ENCODE results near the gene PTGIS. TPM values are rescaled to one million over a fixed set of nuclear protein-coding genes. Genes with fewer than 3 reads are reported as not detected.

Gene PTGIS
- total RNA-seq, 2 experiments from 2014 or later, result 0.04 to 0.08 TPM

DNA sequence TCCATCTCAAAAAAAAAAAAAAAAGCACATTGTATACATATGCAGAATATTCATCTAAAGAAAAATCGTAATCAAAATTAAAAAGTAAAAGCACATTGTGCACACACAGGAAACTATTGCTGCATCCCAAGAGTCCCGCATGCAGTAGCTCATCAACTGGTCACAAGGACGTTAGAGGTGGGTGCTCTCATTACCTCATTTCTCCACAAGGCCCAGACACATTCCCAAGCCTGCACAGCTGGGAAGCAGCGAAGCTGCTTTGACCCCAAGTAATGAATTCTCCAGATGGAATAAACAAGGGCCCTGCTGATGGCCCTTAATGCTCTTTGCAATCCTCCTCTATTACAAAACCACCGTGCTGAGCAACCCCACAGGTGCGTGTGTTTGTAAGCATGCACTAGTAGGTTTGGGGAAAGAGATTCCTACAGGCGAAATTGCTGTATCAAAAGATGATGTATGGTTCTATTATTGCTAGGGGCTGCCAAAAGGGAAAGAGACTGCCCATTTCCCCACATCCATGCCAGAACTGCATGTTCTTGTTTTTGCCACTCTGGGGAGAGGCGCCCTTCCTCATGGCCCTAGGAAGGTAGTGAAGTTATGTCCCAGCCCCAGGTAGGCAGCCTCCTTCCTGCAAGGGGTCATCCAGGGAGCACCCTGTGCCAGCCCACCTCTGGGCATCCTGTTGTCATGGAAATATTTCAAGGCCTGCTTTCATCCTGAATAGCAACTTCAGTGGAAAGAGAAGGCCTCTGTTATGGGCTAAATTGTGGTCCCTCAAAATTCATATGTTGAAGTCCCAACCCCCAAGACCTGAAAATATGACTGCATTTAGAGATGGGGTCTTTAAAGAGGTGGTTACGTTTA, 34.6 kb upstream of the PTGIS start:
- H3K4me1 Mint-ChIP-seq, result peaks cover 2% of the 10 kb centered on the region
- no peak for DNase-seq
- no peak overlapping the region for H3K4me3 Mint-ChIP-seq
- H3K9me3 Mint-ChIP-seq, result peaks cover 3% of the 10 kb centered on the region
- H3K27ac Mint-ChIP-seq, result no peak overlapping the region
- H3K27me3 Mint-ChIP-seq, result peaks cover 13% of the 10 kb centered on the region
- H3K36me3 Mint-ChIP-seq, result no peaks in the 10 kb centered on the region

- H3K36me3 Mint-ChIP-seq, result peaks cover 6% of the 10 kb centered on the region
- peaks cover 9% of the 10 kb centered on the region for H3K4me1 Mint-ChIP-seq
- no peak overlapping the region for H3K4me3 Mint-ChIP-seq
- peaks cover 4% of the 10 kb centered on the region for H3K9me3 Mint-ChIP-seq
- DNase-seq, result no peak
- no peak overlapping the region for H3K27ac Mint-ChIP-seq
- peaks cover 8% of the 10 kb centered on the region for H3K27me3 Mint-ChIP-seq
Measured at GRCh38 chr20:49601153-49601924, 33.4 kb upstream of the PTGIS start.

DNA sequence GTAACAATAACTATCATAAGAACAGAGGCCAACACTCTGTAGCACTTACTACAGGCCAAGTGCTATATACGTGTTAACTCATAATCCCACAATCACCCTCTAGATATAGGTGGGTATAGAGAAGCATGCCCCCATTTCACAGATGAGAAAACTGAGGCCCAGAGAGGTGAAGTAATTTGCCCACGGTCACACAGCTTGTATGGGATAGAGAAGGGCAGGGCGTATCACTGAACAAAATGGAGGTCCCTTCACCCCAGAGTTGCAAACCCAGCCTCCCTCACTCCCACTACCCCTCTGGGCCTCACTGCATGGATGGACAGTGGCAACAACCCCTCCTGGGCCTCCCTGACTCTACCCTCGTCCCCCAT, 31.8 kb upstream of the PTGIS start:
- Mint-ChIP-seq H3K27me3 (peaks cover under 1% of the 10 kb centered on the region), H3K9me3 (peaks cover 4% of the 10 kb centered on the region), H3K27ac (no peak overlapping the region), H3K4me1 (peaks cover 24% of the 10 kb centered on the region), H3K36me3 (peaks cover 10% of the 10 kb centered on the region), H3K4me3 (no peak overlapping the region)
- DNase-seq, result no peak

DNA sequence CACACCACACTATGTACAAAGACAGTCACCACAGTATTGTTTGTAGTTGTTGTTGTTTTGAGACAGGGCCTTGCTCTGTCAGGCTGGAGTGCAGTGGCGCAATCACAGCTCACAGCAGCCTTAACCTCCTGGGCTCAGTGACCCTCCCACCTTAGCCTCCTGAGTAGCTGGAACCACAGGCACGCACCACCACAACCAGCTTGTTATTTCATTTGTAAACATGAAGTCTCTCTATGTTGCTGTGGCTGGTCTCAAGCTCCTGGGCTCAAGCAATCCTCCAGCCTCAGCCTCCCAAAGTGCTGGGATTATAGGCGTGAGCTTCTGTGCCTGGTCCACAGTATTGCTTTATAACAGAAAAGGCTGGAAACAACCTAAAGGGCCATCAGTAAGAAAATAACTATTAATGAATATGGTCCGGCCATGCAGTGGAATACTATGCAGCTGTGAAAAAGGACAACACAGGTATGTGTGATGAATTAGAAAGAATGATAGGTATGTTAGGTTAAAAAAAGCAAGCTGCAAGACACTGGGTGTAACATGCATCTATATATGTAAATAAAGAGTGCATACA, 30.0 kb upstream of the PTGIS start:
- Mint-ChIP-seq H3K4me1 (peaks cover 40% of the 10 kb centered on the region), H3K27me3 (peaks cover 7% of the 10 kb centered on the region), H3K4me3 (peak overlapping the region; percentile 9), H3K36me3 (peaks cover 13% of the 10 kb centered on the region), H3K9me3 (peaks cover 4% of the 10 kb centered on the region), H3K27ac (no peak overlapping the region)
- DNase-seq, result no peak

DNA sequence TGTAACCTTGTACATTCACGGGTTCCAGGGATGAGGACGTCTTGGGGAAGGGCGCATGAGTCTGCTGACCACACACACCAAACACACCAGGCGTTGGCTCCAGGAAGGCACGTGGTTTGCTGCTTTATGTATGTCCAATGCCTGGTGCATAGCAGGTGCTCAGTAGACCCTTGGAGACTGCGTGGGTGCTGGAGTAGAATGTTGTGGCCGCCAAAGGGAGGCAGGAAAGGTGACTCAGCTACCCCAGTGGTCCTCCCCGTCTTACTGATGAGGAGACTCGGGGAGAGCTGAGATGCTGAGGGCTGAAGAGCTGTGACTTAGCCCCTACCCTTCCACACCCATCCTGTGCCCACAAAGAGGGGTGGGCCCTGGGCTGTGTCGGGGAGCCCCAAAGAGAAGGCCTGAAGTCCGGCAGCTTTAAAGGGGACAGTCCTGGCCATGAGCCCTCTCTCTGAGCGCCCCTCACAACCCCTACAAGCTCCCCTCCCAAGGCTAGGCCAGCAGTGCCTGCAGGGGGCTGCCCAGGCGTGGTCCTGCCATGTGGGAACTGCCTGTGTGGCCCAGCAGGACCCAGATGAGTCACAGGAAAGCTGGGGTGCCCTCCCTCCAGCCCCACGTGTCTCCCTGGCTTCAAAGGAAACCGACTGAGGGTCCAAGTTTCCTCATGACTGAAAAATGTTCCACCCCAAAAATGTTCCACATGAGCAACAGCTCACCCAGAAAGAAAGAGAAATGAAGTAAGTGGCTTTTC, 28.0 kb upstream of the PTGIS start:
- Mint-ChIP-seq H3K9me3 (peaks cover 6% of the 10 kb centered on the region), H3K36me3 (peaks cover 13% of the 10 kb centered on the region), H3K4me3 (peak overlapping the region; percentile 53), H3K27me3 (peaks cover 18% of the 10 kb centered on the region), H3K27ac (peak overlapping the region; percentile 96), H3K4me1 (peaks cover 58% of the 10 kb centered on the region)
- DNase-seq, result peak; percentile 86

DNA sequence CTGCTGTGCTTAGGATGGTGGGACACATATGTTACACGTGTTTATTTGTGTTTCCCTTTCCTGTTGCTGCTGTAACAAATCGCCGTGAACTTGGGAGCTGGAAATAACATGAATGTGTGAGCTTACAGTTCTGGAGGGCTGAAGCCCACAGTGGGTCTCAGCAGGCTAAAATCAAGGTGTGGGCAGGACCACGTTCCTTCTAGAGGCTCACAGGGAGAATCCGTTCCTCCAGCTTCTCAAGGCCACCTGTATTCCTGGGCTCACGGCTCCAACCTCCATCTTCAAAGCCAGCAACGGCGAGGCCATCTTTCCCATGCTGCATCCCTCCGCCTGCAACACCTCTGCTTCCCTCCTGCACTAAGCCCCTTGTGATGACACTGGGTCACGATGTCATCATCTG, 27.4 kb upstream of the PTGIS start:
- DNase-seq, result no peak
- Mint-ChIP-seq H3K4me1 (peaks cover 63% of the 10 kb centered on the region), H3K36me3 (peaks cover 15% of the 10 kb centered on the region), H3K4me3 (peak overlapping the region; percentile 53), H3K9me3 (peaks cover 6% of the 10 kb centered on the region), H3K27me3 (peaks cover 18% of the 10 kb centered on the region), H3K27ac (peak overlapping the region; percentile 96)

DNA sequence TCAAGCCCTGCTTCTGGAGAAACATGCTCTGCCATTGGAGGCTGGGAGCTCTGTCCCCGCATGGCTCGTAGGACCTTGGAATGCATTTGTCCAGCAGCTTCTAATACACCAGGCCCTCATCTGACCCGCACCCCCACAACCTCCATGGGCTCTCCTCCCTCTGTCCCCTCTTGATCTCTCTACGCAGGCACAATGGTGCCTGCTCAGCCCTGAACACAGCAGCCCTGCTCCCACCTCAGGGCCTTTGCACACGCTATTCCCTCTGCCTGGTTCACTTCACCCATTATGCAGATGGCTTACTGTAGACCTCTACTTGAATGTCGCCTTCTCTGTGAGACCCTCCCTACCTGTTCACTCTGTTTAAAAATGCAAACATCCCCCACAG, 27.0 kb upstream of the PTGIS start:
- H3K27me3 Mint-ChIP-seq, result peaks cover 22% of the 10 kb centered on the region
- peaks cover 9% of the 10 kb centered on the region for H3K9me3 Mint-ChIP-seq
- peak overlapping the region; percentile 96 for H3K27ac Mint-ChIP-seq
- H3K4me1 Mint-ChIP-seq, result peaks cover 67% of the 10 kb centered on the region
- DNase-seq, result no peak
- H3K4me3 Mint-ChIP-seq, result peak overlapping the region; percentile 53
- peaks cover 18% of the 10 kb centered on the region for H3K36me3 Mint-ChIP-seq

DNA sequence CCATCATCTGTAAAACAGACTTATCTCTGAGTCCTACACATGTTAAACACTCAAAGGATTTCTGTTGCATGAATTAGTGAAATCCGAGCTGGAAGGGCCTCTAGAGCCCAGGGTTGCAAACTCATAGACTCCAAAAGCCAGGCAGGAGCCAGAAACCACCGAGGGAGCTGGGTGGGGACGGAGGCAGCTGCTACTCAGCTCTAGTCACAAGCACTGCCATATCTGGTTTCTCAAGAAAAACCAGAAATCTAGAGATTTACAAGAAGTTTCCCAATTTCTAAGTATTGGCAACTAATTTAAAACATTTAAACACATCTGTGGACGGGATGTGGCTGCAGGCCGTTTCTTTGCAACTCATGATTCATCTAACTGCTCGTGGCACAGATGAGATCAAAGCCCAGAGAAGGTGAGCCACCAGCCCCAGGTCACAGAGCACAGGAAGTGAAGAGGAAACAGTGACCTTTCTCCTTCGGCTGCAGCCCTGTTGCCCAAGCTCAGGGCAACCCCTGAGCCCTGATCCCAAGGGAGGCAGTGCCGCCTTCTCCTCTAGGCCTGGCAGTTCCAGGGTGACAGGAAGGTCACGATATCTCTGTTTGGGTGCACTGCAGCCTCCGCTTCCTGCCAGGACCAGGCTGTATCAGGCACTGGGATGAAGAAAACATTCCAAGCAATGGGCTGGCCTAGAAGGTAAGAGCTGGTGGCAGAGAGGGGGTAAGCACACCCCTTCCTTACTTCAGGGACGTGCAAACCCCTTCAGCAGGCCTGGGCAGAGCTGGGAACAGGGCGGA, 26.4 kb upstream of the PTGIS start:
- H3K9me3 Mint-ChIP-seq, result peaks cover 13% of the 10 kb centered on the region
- H3K27me3 Mint-ChIP-seq, result peaks cover 26% of the 10 kb centered on the region
- peaks cover 21% of the 10 kb centered on the region for H3K36me3 Mint-ChIP-seq
- H3K27ac Mint-ChIP-seq, result peak overlapping the region; percentile 96
- H3K4me1 Mint-ChIP-seq, result peaks cover 70% of the 10 kb centered on the region
- DNase-seq, result peak; percentile 76
- H3K4me3 Mint-ChIP-seq, result peak overlapping the region; percentile 53

DNA sequence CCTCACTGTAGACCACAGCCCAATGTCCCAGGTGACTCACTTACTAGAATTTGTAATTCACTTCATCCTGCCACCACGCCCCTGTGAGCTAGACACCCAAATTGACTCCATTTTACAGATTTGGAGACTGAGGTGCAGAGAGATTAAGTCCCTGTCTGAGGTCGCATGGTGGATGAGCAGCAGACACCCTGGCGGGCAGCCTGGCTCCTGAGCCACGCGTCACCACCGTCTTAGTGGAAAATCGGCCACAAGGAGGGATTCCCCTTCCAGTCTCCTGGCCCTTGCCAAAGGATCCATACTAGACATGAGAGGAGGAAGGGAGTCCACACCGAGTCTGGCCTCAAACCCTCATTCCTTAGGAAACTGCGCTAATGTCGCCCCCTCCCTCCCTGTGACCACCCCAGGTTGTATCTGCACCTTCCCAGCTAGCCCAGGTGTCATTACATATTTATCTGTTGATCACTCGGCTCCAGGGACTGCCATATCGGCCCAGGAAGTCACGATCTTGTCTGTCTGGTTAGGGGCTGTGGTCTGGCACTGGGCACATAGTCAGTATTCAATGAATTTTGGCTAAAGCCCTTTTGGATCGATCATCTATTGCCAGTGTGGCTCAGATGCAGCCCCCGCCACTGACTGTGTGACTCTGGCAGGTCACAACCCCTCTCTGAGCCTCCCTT, 25.7 kb upstream of the PTGIS start:
- H3K27me3 Mint-ChIP-seq, result peaks cover 30% of the 10 kb centered on the region
- peak overlapping the region; percentile 29 for H3K4me3 Mint-ChIP-seq
- H3K36me3 Mint-ChIP-seq, result peaks cover 21% of the 10 kb centered on the region
- peaks cover 13% of the 10 kb centered on the region for H3K9me3 Mint-ChIP-seq
- DNase-seq, result no peak
- peak overlapping the region; percentile 96 for H3K27ac Mint-ChIP-seq
- H3K4me1 Mint-ChIP-seq, result peaks cover 70% of the 10 kb centered on the region

- Mint-ChIP-seq H3K36me3 (peaks cover 18% of the 10 kb centered on the region), H3K4me3 (no peak overlapping the region), H3K27ac (peak overlapping the region; percentile 96), H3K27me3 (peaks cover 32% of the 10 kb centered on the region), H3K9me3 (peaks cover 10% of the 10 kb centered on the region), H3K4me1 (peaks cover 64% of the 10 kb centered on the region)
- no peak for DNase-seq
Measured at GRCh38 chr20:49592120-49592519, 24.2 kb upstream of the PTGIS start.

DNA sequence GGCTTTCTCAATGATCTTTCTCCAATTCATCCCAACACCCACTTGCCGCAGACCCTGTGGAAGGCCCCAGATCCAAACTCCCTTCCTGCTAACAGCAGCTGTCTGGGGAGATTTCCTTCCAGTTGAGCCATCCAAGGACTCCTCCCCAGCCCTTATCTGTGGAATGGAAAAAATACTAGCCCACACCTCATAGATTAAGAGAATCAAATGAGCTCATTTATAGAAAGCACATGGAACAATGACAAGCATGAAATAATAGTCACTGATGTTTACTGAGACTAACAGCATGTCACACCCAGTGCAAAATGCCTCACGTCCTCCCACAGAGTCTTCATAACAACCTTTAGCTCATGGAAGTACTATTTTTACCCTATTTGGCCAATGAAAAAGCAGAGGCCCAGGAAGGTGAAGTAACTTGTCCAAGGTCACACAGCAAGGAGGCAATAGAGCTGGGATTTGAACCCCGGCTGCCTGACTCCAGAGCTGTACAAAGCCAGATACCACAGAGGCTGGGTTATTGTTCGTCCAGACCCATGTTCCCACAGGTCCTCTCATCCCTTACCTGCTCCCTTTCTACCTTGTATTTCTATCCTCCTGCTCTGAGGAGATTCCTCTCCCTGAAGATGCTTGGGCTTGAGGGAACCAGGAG, 23.4 kb upstream of the PTGIS start:
- Mint-ChIP-seq H3K36me3 (peaks cover 15% of the 10 kb centered on the region), H3K9me3 (peaks cover 8% of the 10 kb centered on the region), H3K4me1 (peaks cover 62% of the 10 kb centered on the region), H3K27me3 (peaks cover 32% of the 10 kb centered on the region), H3K4me3 (no peak overlapping the region), H3K27ac (peak overlapping the region; percentile 96)
- no peak for DNase-seq

GRCh38 chr20:49590163-49591017, 22.5 kb upstream of the PTGIS start:
- Mint-ChIP-seq H3K27me3 (peaks cover 32% of the 10 kb centered on the region), H3K36me3 (peaks cover 13% of the 10 kb centered on the region), H3K4me3 (no peak overlapping the region), H3K4me1 (peaks cover 53% of the 10 kb centered on the region), H3K27ac (peak overlapping the region; percentile 96), H3K9me3 (peaks cover 8% of the 10 kb centered on the region)
- no peak for DNase-seq

Data from activated naive CD8-positive, alpha-beta T cell treated with anti-CD3 and anti-CD28 coated beads for 36 hours (primary cell).